Upper lobe of left lung (tissue), 6 donors: Measurements from ENCODE around the gene TARS3. TPM values are rescaled to one million over a fixed set of nuclear protein-coding genes. Genes with fewer than 3 reads are reported as not detected.

ENCODE experiments used
- ATAC-seq, 2 donors: fragments of 200-7000 bp; cut with Tn5 transposase; one replicate each; pipeline ENCODE4 v1.9.1; 2022; ENCODE audit warnings: mild to moderate bottlenecking in 2 of 2, moderate library complexity in 2 of 2; ENCODE audit not compliant: low FRiP score in 2 of 2
- DNase-seq, 2 donors: peaks; one replicate each; pipeline ENCODE4 v3.0.0-alpha.2; 2019 to 2020
- H3K27ac ChIP-seq, 4 donors: fragments of 200-600 bp; sonication (generic); one replicate each; pipeline ENCODE4 v1.5.1; 2016 to 2019
- H3K27me3 ChIP-seq, 4 donors: fragments of 200-600 bp; sonication (generic); one replicate each; pipeline ENCODE4 v1.5.1; 2017 to 2019
- H3K36me3 ChIP-seq, 4 donors: fragments of 200-600 bp; sonication (generic); one replicate each; pipeline ENCODE4 v1.5.1; 2016 to 2019
- H3K4me1 ChIP-seq, 4 donors: fragments of 200-600 bp; sonication (generic); one replicate each; pipeline ENCODE4 v1.5.1; 2018 to 2019
- H3K4me3 ChIP-seq, 4 donors: fragments of 200-600 bp; sonication (generic); one replicate each; pipeline ENCODE4 v1.5.1; 2017 to 2019; ENCODE audit warnings: mild to moderate bottlenecking in 2 of 4, moderate library complexity in 1 of 4
- H3K9me3 ChIP-seq, 4 donors: fragments of 200-600 bp; sonication (generic); one replicate each; pipeline ENCODE4 v1.5.1; 2018 to 2019
- CTCF ChIP-seq, 6 experiments: fragments of 450-650 bp in 4 of 6; fragments of 200-600 bp in 2 of 6; sonication (generic) in 2 of 6; IDR thresholded peaks; one replicate each; pipeline ENCODE4 v1.5.1; 2016 to 2019; ENCODE audit warnings: antibody characterized with exemption in 6 of 6
- EP300 ChIP-seq, 4 donors: sonication (generic); formaldehyde crosslinking; IDR thresholded peaks; one replicate each; pipeline ENCODE4 v1.5.1; 2017; ENCODE audit warnings: antibody characterized with exemption in 4 of 4, control low read depth in 2 of 4
- POLR2A ChIP-seq, 4 donors: fragments of 450-650 bp; IDR thresholded peaks; one replicate each; pipeline ENCODE4 v1.5.1; 2016 to 2017; ENCODE audit warnings: antibody characterized with exemption in 4 of 4, mild to moderate bottlenecking in 2 of 4
- POLR2AphosphoS5 ChIP-seq, 2 donors: sonication (generic); formaldehyde crosslinking; IDR thresholded peaks; one replicate each; pipeline ENCODE4 v1.5.1; 2017; ENCODE audit warnings: antibody characterized with exemption in 2 of 2
- WGBS, 2 donors: methylation state at CpG; one replicate each; pipeline ENCODE4 v1.1.5; 2017 to 2018; 5-methylcytosine and 5-hydroxymethylcytosine counted together
- total RNA-seq, 6 donors: library from RNA; depleted of rRNA in 4 of 6; stranded (reverse); fragments of >200 nt in 4 of 6; gene quantifications; one replicate each; pipeline versions ENCODE4 v1.1.0 to v1.2.1, GENCODE V29; 2016 to 2021
- donor health status: DM: no; HTN: no; CAD: no; lungs with moderate emphysema.
- donor health status: DM: no; HTN: yes; CAD: no; lungs with severe emphysema.

TARS3 gene
- total RNA-seq, 6 donors from 2014 or later, result 8.7 to 45.1 (median 13.9) TPM

DNA sequence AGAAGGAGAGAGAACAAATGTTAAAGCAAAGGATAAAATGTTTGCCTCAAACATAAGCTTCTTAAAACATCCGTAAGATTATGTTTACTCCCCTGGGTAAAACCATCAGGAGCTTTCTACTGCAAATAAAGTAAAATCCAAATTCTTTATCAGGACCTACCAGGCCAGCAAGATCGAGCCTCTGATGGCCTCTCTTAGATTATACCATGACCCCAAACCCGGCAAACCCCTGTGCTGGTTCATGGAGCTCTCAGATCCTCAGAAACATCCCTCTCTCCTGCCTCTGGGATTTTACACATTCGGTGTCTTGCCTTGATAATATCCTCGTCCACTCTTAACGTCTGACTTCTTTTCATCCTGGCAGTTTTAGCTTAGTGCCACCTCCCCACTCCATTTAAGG is 7.5 kb upstream of the TARS3 start:
- whole genome bisulfite sequencing, 2 donors, result 70 to 72% methylated on average over 6 of the region's 6 CpGs
- no peak for ATAC-seq

GRCh38 chr15:101727186-101727585 is 2.9 kb upstream of the TARS3 start:
- 63 to 65% methylated on average over 1 of the region's 1 CpG for WGBS, 2 donors
- no peak for TF ChIP-seq EP300 (IDR thresholded peaks at IDR 0.05)
- no peak for TF ChIP-seq POLR2A (IDR thresholded peaks at IDR 0.05)
- TF ChIP-seq CTCF (IDR thresholded peaks at IDR 0.05), result no peak
- no peak for TF ChIP-seq POLR2AphosphoS5 (IDR thresholded peaks at IDR 0.05)
- no peaks in the 10 kb centered on the region for H3K36me3 ChIP-seq
- peaks cover 7 to 15% (median 14%) of the 10 kb centered on the region in 4 donors for H3K4me1 ChIP-seq
- no peak overlapping the region for H3K4me3 ChIP-seq
- no peak overlapping the region for H3K27ac ChIP-seq
- ATAC-seq (no peak), DNase-seq (no peak)
- H3K9me3 ChIP-seq, result no peaks in the 10 kb centered on the region
- no peaks in the 10 kb centered on the region for H3K27me3 ChIP-seq

More for the DNA sequence above, 7.5 kb upstream of the TARS3 start:
- Histone ChIP-seq H3K27ac (no peak overlapping the region), H3K9me3 (no peaks in the 10 kb centered on the region), H3K4me1 (no peaks in the 10 kb centered on the region), H3K27me3 (no peaks in the 10 kb centered on the region), H3K36me3 (no peaks in the 10 kb centered on the region), H3K4me3 (no peak overlapping the region)
- no peak for DNase-seq
- no peak for TF ChIP-seq CTCF (IDR thresholded peaks at IDR 0.05)
- no peak for TF ChIP-seq POLR2A (IDR thresholded peaks at IDR 0.05)
- no peak for TF ChIP-seq POLR2AphosphoS5 (IDR thresholded peaks at IDR 0.05)
- no peak for TF ChIP-seq EP300 (IDR thresholded peaks at IDR 0.05)

- no peak for TF ChIP-seq POLR2A (IDR thresholded peaks at IDR 0.05)
- no peak for TF ChIP-seq CTCF (IDR thresholded peaks at IDR 0.05)
- no peak for TF ChIP-seq POLR2AphosphoS5 (IDR thresholded peaks at IDR 0.05)
- no peak for TF ChIP-seq EP300 (IDR thresholded peaks at IDR 0.05)
- WGBS, 2 donors, result 81 to 88% methylated on average over 2 of the region's 2 CpGs
- Histone ChIP-seq H3K27ac (peak overlapping the region in 1 of 4 donors; percentile 93), H3K27me3 (no peaks in the 10 kb centered on the region), H3K4me3 (peak overlapping the region in 1 of 4 donors; percentile 87), H3K9me3 (no peaks in the 10 kb centered on the region), H3K4me1 (peaks cover 7 to 15% (median 14%) of the 10 kb centered on the region in 4 donors), H3K36me3 (peaks cover 8 to 21% (median 10%) of the 10 kb centered on the region in 4 donors)
- ATAC-seq (no peak), DNase-seq (no peak)
Observed at GRCh38 chr15:101725073-101725472, 800 bp upstream of the TARS3 start.

- Histone ChIP-seq H3K4me3 (peak overlapping the region in 3 of 4 donors; percentile 87 to 89 (median 88)), H3K9me3 (no peaks in the 10 kb centered on the region), H3K27me3 (no peaks in the 10 kb centered on the region), H3K27ac (peak overlapping the region; percentile 89 to 94 (median 92)), H3K36me3 (peaks cover 8 to 25% (median 10%) of the 10 kb centered on the region in 4 donors), H3K4me1 (peaks cover 7 to 15% (median 14%) of the 10 kb centered on the region in 4 donors)
- TF ChIP-seq CTCF (IDR thresholded peaks at IDR 0.05) (no peak), EP300 (IDR thresholded peaks at IDR 0.05) (no peak), POLR2AphosphoS5 (IDR thresholded peaks at IDR 0.05) (no peak), POLR2A (IDR thresholded peaks at IDR 0.05) (no peak)
- DNase-seq (no peak), ATAC-seq (no peak)
- WGBS, 2 donors, result 25 to 36% methylated on average over 8 of the region's 8 CpGs
Observed at GRCh38 chr15:101724675-101725005, 367 bp upstream of the TARS3 start.

- peak overlapping the region; percentile 89 to 94 (median 92) for H3K27ac ChIP-seq
- DNase-seq, result no peak
- peak overlapping the region; percentile 59 to 89 (median 88) for H3K4me3 ChIP-seq
- H3K36me3 ChIP-seq, result peaks cover 8 to 35% (median 16%) of the 10 kb centered on the region in 4 donors
- 3 to 5% methylated on average over 8 of the region's 8 CpGs for WGBS, 2 donors
- no peaks in the 10 kb centered on the region for H3K9me3 ChIP-seq
- H3K27me3 ChIP-seq, result no peaks in the 10 kb centered on the region
- TF ChIP-seq POLR2AphosphoS5 (IDR thresholded peaks at IDR 0.05) (no peak), EP300 (IDR thresholded peaks at IDR 0.05) (no peak), CTCF (IDR thresholded peaks at IDR 0.05) (no peak), POLR2A (IDR thresholded peaks at IDR 0.05) (no peak)
- no peak for ATAC-seq
- H3K4me1 ChIP-seq, result peaks cover 7 to 15% (median 14%) of the 10 kb centered on the region in 4 donors
Observed at GRCh38 chr15:101723171-101723873, 951 bp downstream of the TARS3 start.
